IMR-90 (cell line): ENCODE measurements around the gene ATP9B. TPM values are rescaled to one million over a fixed set of nuclear protein-coding genes. Genes with fewer than 3 reads are reported as not detected.

Source experiments
- ATAC-seq: fragments of 200-7000 bp; cut with Tn5 transposase; 2 replicates; pipeline ENCODE4 v1.9.1; 2020; ENCODE audit warnings: low read depth, mild to moderate bottlenecking, moderate library complexity
- BruUV-seq: library from RNA; stranded (reverse); fragments of 400-500 nt; replicated peaks from 2 replicates; lab custom pipeline; 2021; lab: Mats Ljungman, UMichigan
- CTCF ChIA-PET: fragments of 300-600 bp; formaldehyde crosslinking; extraction: SDS; loops from one replicate; lab custom pipeline; 2021; ENCODE audit warnings: antibody characterized with exemption; lab: Yijun Ruan, JAX
- POLR2A ChIA-PET: fragments of 300-600 bp; sonication (Branson Sonifier 250); formaldehyde crosslinking; loops from one replicate; lab custom pipeline; 2022; ENCODE audit warnings: antibody characterized with exemption; ENCODE audit not compliant: unreplicated experiment; lab: Charles Lee
- DNase-seq: peaks from one replicate; pipeline ENCODE4 v3.0.0; 2013
- H2AFZ ChIP-seq: replicated peaks from 2 replicates; pipeline ENCODE3; 2013; ENCODE audit warnings: low read length, mild to moderate bottlenecking; ENCODE audit not compliant: poor library complexity
- H2AK5ac ChIP-seq: 2 replicates; pipeline ENCODE4 v1.6.1; 2013; ENCODE audit warnings: low read depth, low read length, inconsistent platforms
- H2AK9ac ChIP-seq: replicated peaks from 2 replicates; pipeline ENCODE3; 2013; ENCODE audit warnings: mild to moderate bottlenecking, low read depth, low read length, moderate library complexity; ENCODE audit not compliant: poor library complexity
- H2BK120ac ChIP-seq: 2 replicates; pipeline ENCODE4 v1.6.1; 2013; ENCODE audit warnings: low read depth, low read length, inconsistent platforms
- H2BK15ac ChIP-seq: 3 replicates; pipeline ENCODE4 v1.6.1; 2013; ENCODE audit warnings: low read depth, low read length, inconsistent platforms
- H2BK20ac ChIP-seq: 2 replicates; pipeline ENCODE4 v1.6.1; 2013; ENCODE audit warnings: low read depth, mild to moderate bottlenecking, inconsistent platforms, low read length, moderate library complexity
- H2BK5ac ChIP-seq: 2 replicates; pipeline ENCODE4 v1.6.1; 2013; ENCODE audit warnings: mild to moderate bottlenecking, low read depth, low read length, inconsistent platforms; ENCODE audit not compliant: poor library complexity, severe bottlenecking
- H3K14ac ChIP-seq: replicated peaks from 2 replicates; pipeline ENCODE4 v1.6.1; 2013; ENCODE audit warnings: low read depth, low read length, inconsistent platforms
- H3K18ac ChIP-seq: 2 replicates; pipeline ENCODE4 v1.6.1; 2013; ENCODE audit warnings: low read depth, low read length, control low read depth
- H3K23ac ChIP-seq: 2 replicates; pipeline ENCODE4 v1.6.1; 2013; ENCODE audit warnings: low read depth, low read length, inconsistent platforms
- H3K27ac ChIP-seq: 2 replicates; pipeline ENCODE4 v1.5.1; 2013; ENCODE audit warnings: mild to moderate bottlenecking, control low read depth, low read length; ENCODE audit not compliant: insufficient read depth
- H3K27me3 ChIP-seq: 2 replicates; pipeline ENCODE4 v1.6.1; 2013; ENCODE audit warnings: low read length; ENCODE audit not compliant: control insufficient read depth, insufficient read depth
- H3K36me3 ChIP-seq: 2 replicates; pipeline ENCODE4 v1.6.1; 2013; ENCODE audit warnings: low read length, mixed read lengths; ENCODE audit not compliant: control insufficient read depth, insufficient read depth
- H3K4ac ChIP-seq: 2 replicates; pipeline ENCODE4 v1.6.1; 2013; ENCODE audit warnings: low read depth, low read length, inconsistent platforms
- H3K4me1 ChIP-seq: 2 replicates; pipeline ENCODE4 v1.6.1; 2013; ENCODE audit warnings: low read length, mixed read lengths; ENCODE audit not compliant: control insufficient read depth, insufficient read depth
- H3K4me2 ChIP-seq: 2 replicates; pipeline ENCODE4 v1.6.1; 2013; ENCODE audit warnings: low read depth, mild to moderate bottlenecking, control low read depth, low read length, moderate library complexity
- H3K4me3 ChIP-seq: 2 replicates; pipeline ENCODE4 v1.5.1; 2013; ENCODE audit warnings: low read depth, mild to moderate bottlenecking, control low read depth, low read length, moderate library complexity; ENCODE audit not compliant: insufficient read depth
- H3K56ac ChIP-seq: 2 replicates; pipeline ENCODE4 v1.6.1; 2013; ENCODE audit warnings: low read length, inconsistent platforms; ENCODE audit not compliant: insufficient read depth; ENCODE audit errors: extremely low read depth
- H3K79me1 ChIP-seq, 2 experiments: 2 replicates each; pipeline ENCODE4 v1.6.1; 2013; ENCODE audit warnings: low read length in 2 of 2, inconsistent platforms in 1 of 2, low read depth in 1 of 2
- H3K9ac ChIP-seq: 2 replicates; pipeline ENCODE4 v1.6.1; 2013; ENCODE audit warnings: low read depth, low read length, control low read depth
- H3K9me1 ChIP-seq: 2 replicates; pipeline ENCODE4 v1.6.1; 2013; ENCODE audit warnings: low read length, inconsistent platforms; ENCODE audit not compliant: insufficient read depth
- H3K9me3 ChIP-seq: 2 replicates; pipeline ENCODE4 v1.6.1; 2013; ENCODE audit warnings: low read length; ENCODE audit not compliant: control insufficient read depth, insufficient read depth
- H4K20me1 ChIP-seq: 2 replicates; pipeline ENCODE4 v1.6.1; 2013; ENCODE audit warnings: low read length, inconsistent platforms; ENCODE audit not compliant: insufficient read depth
- H4K5ac ChIP-seq: 2 replicates; pipeline ENCODE4 v1.6.1; 2013; ENCODE audit warnings: mild to moderate bottlenecking, low read depth, low read length, control low read depth
- H4K8ac ChIP-seq, 2 experiments: 2 replicates each; pipeline ENCODE4 v1.6.1; 2013; ENCODE audit warnings: low read depth in 2 of 2, low read length in 2 of 2, control low read depth in 1 of 2, inconsistent platforms in 1 of 2
- H4K91ac ChIP-seq: 2 replicates; pipeline ENCODE4 v1.6.1; 2013; ENCODE audit warnings: low read depth, low read length, inconsistent platforms; ENCODE audit not compliant: insufficient read depth
- BHLHE40 ChIP-seq: fragments of 150-350 bp; IDR thresholded peaks from 2 replicates; pipeline ENCODE4 v1.6.1; 2016; ENCODE audit warnings: mild to moderate bottlenecking, low read depth, low read length
- CEBPB ChIP-seq: IDR thresholded peaks from 2 replicates; pipeline ENCODE4 v1.6.1; 2012; ENCODE audit warnings: low read depth, low read length, improper control_type of control experiment
- CHD1 ChIP-seq: IDR thresholded peaks from 2 replicates; pipeline ENCODE4 v1.6.1; 2012; ENCODE audit warnings: low read depth, low read length, improper control_type of control experiment
- CTCF ChIP-seq: conservative IDR thresholded peaks from 2 replicates; pipeline ENCODE4 v1.5.1; 2012; ENCODE audit warnings: mild to moderate bottlenecking, low read depth, low read length, improper control_type of control experiment
- FOS ChIP-seq: fragments of 150-350 bp; IDR thresholded peaks from 2 replicates; pipeline ENCODE4 v1.6.1; 2016; ENCODE audit warnings: low read depth, low read length
- MAFK ChIP-seq: IDR thresholded peaks from 2 replicates; pipeline ENCODE4 v1.6.1; 2012; ENCODE audit warnings: low read depth, low read length, improper control_type of control experiment
- MAZ ChIP-seq: IDR thresholded peaks from 2 replicates; pipeline ENCODE4 v1.6.1; 2012; ENCODE audit warnings: low read depth, mild to moderate bottlenecking, low read length, improper control_type of control experiment, moderate library complexity, borderline replicate concordance
- MXI1 ChIP-seq: IDR thresholded peaks from 2 replicates; pipeline ENCODE4 v1.6.1; 2012; ENCODE audit warnings: low read depth, mild to moderate bottlenecking, low read length, moderate library complexity, borderline replicate concordance
- NFE2L2 ChIP-seq: fragments of 150-350 bp; IDR thresholded peaks from 2 replicates; pipeline ENCODE4 v1.6.1; 2016; ENCODE audit warnings: low read depth, mild to moderate bottlenecking, low read length
- POLR2A ChIP-seq: IDR thresholded peaks from 2 replicates; pipeline ENCODE4 v1.6.1; 2012; ENCODE audit warnings: mild to moderate bottlenecking, low read depth, low read length
- RAD21 ChIP-seq: IDR thresholded peaks from 2 replicates; pipeline ENCODE4 v1.6.1; 2012; ENCODE audit warnings: low read length, improper control_type of control experiment
- RCOR1 ChIP-seq: IDR thresholded peaks from 2 replicates; pipeline ENCODE4 v1.6.1; 2012; ENCODE audit warnings: mild to moderate bottlenecking, low read length, improper control_type of control experiment; ENCODE audit not compliant: insufficient replicate concordance
- RFX5 ChIP-seq: IDR thresholded peaks from 2 replicates; pipeline ENCODE4 v1.8.0; 2012; ENCODE audit warnings: low read depth, mild to moderate bottlenecking, low read length, moderate library complexity
- SMC3 ChIP-seq: fragments of 150-350 bp; IDR thresholded peaks from 2 replicates; pipeline ENCODE4 v1.6.1; 2016; ENCODE audit warnings: low read depth, mild to moderate bottlenecking, antibody characterized with exemption, low read length, moderate library complexity
- WGBS, 2 experiments: methylation state at CpG; one replicate each; pipeline versions ENCODE4 v1.1.5 to v1.1.7; 2013; ENCODE audit warnings: missing lambda C conversion rate in 2 of 2; ENCODE audit not compliant: insufficient read length in 1 of 2; ENCODE audit errors: extremely low coverage in 2 of 2; 5-methylcytosine and 5-hydroxymethylcytosine counted together
- dilution Hi-C: fragments of 300-500 bp; cut with HindIII; formaldehyde crosslinking; loops from one replicate; pipeline ENCODE4 v1.14.3; 2018; ENCODE audit warnings: low sequenced_read_pairs; ENCODE audit not compliant: unreplicated experiment
- in situ Hi-C: fragments of 300-500 bp; cut with MboI; formaldehyde crosslinking; loops from 3 replicates; pipeline ENCODE4 v1.14.3; 2019; ENCODE audit warnings: low sequenced_read_pairs, inconsistent platforms, mixed read lengths
- intact Hi-C: fragments of 100-400 bp; cut with micrococcal nuclease; formaldehyde crosslinking; loops from 2 replicates; pipeline ENCODE4 v1.10.0; 2022
- polyA plus RNA-seq, 3 experiments: library from polyadenylated mRNA; depleted of rRNA; stranded (reverse); fragments of >200 nt; gene quantifications; 2 replicates each; pipeline ENCODE4 v1.2.3, GENCODE V29; 2012; ENCODE audit warnings: low replicate concordance in 1 of 3
- total RNA-seq: library from RNA; depleted of rRNA; stranded (reverse); fragments of >200 nt; gene quantifications from 2 replicates; pipeline ENCODE4 v1.2.3, GENCODE V29; 2012
- TF ChIP-seq, protein P1 (sequence below): fragments of 150-350 bp; IDR thresholded peaks from 2 replicates; pipeline ENCODE4 v1.6.1; 2017; ENCODE audit warnings: mild to moderate bottlenecking, antibody characterized with exemption, low read length, low read depth
- TF ChIP-seq, protein P2 (sequence below): fragments of 150-350 bp; IDR thresholded peaks from 2 replicates; pipeline ENCODE4 v1.6.1; 2016; ENCODE audit warnings: low read depth, mild to moderate bottlenecking, low read length, moderate library complexity, borderline replicate concordance

Gene ATP9B
- total and polyA plus RNA-seq, 2 of the 4 experiments (the other 2 are of a cell fraction), result 11.0 to 11.5 TPM

DNA sequence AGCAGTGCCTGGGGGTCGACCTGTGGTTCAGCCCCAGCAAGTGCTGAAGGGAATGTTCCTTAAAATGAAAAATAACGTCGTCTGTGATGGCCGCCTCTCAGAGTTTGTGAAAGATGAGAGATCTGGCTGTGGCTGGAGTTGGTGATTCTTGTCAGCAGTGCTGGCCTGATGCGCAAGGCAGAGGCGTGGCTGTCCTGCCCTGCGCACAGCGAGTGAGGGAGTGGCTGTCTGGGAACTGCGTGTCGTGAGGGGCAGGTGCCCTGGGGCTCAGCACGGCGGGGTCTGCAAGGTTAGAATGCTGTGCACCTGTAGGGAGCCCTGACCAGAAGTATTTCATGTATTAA lies 335.3 kb downstream of the ATP9B start:
- no peak overlapping the region for H2AK5ac ChIP-seq
- POLR2A ChIA-PET, result no interaction called here
- intact Hi-C loops, result no loop called here
- WGBS, 2 experiments, result 95% methylated on average over 8 of the region's 12 CpGs; no CpG with 5 or more reads in 1 of the 2 experiments
- in situ Hi-C loops, result no loop called here
- no peak overlapping the region for H4K8ac ChIP-seq
- H2AK9ac ChIP-seq, result no peak overlapping the region
- ATAC-seq (no peak), DNase-seq (no peak)
- H3K27me3 ChIP-seq, result no peaks in the 10 kb centered on the region
- TF ChIP-seq RFX5 (no peak), MXI1 (no peak), NFE2L2 (no peak), FOS (no peak), BHLHE40 (no peak), RCOR1 (no peak), RAD21 (no peak), CEBPB (no peak), SMC3 (no peak), MAFK (no peak), MAZ (no peak), CTCF (no peak), POLR2A (no peak), CHD1 (no peak)
- TF ChIP-seq, protein P1, sequence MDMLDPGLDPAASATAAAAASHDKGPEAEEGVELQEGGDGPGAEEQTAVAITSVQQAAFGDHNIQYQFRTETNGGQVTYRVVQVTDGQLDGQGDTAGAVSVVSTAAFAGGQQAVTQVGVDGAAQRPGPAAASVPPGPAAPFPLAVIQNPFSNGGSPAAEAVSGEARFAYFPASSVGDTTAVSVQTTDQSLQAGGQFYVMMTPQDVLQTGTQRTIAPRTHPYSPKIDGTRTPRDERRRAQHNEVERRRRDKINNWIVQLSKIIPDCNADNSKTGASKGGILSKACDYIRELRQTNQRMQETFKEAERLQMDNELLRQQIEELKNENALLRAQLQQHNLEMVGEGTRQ, result no peak
- TF ChIP-seq, protein P2, sequence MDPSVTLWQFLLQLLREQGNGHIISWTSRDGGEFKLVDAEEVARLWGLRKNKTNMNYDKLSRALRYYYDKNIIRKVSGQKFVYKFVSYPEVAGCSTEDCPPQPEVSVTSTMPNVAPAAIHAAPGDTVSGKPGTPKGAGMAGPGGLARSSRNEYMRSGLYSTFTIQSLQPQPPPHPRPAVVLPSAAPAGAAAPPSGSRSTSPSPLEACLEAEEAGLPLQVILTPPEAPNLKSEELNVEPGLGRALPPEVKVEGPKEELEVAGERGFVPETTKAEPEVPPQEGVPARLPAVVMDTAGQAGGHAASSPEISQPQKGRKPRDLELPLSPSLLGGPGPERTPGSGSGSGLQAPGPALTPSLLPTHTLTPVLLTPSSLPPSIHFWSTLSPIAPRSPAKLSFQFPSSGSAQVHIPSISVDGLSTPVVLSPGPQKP, result no peak
- H3K4me2 ChIP-seq, result no peak overlapping the region
- H3K4me3 ChIP-seq, result no peak overlapping the region
- H3K14ac ChIP-seq, result no peak overlapping the region
- no peaks in the 10 kb centered on the region for H3K9me3 ChIP-seq
- H2BK120ac ChIP-seq, result no peak overlapping the region
- H3K23ac ChIP-seq, result no peak overlapping the region
- H3K18ac ChIP-seq, result no peak overlapping the region
- H3K4ac ChIP-seq, result no peak overlapping the region
- CTCF ChIA-PET, result no interaction called here
- no peaks in the 10 kb centered on the region for H4K20me1 ChIP-seq
- no peaks in the 10 kb centered on the region for H3K9me1 ChIP-seq
- no peak overlapping the region for H3K9ac ChIP-seq
- no peak overlapping the region for H2BK15ac ChIP-seq
- dilution Hi-C loops, result no loop called here
- H3K36me3 ChIP-seq, result no peaks in the 10 kb centered on the region
- H3K79me1 ChIP-seq, result no peaks in the 10 kb centered on the region
- H3K27ac ChIP-seq, result no peak overlapping the region
- no peak overlapping the region for H2AFZ ChIP-seq
- H2BK5ac ChIP-seq, result no peak overlapping the region
- no peak overlapping the region for H4K5ac ChIP-seq
- H2BK20ac ChIP-seq, result no peak overlapping the region
- no TSS peak for BruUV-seq
- no peak overlapping the region for H3K56ac ChIP-seq
- peaks cover 1% of the 10 kb centered on the region; the same call in 1 of the 2 replicates for H3K4me1 ChIP-seq
- no peak overlapping the region for H4K91ac ChIP-seq
